ENCODE data around the gene IVD. TPM values are rescaled to one million over a fixed set of nuclear protein-coding genes. Genes with fewer than 3 reads are reported as not detected.

The IVD gene
- total RNA-seq, 1 donor from 2014 or later = 43.4 TPM

DNA sequence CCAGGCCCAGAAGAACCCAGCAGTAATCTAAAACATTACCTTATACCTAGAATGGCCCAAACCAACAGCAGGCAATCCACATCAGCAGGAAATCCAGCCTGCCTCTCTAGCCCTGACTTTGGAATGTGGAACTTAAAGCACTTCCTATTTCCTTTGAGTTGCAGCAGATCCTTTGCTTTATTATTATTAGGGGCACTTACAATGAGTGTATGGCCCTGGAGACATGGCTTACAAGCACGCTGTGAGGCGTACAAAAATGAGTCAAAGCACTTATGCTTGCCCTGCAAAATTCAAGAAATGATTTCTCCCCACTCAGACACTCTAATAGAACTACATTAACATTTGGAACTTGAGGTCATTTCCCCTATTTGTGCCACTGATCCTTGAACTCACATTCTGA lies 32.6 kb upstream of the IVD start:
- no peak for DNase-seq (ENCODE audit: low read depth, low spot score)

GRCh38 chr15:40377606-40378005 lies 28.0 kb upstream of the IVD start:
- DNase-seq (ENCODE audit: low read depth, low spot score) = no peak

DNA sequence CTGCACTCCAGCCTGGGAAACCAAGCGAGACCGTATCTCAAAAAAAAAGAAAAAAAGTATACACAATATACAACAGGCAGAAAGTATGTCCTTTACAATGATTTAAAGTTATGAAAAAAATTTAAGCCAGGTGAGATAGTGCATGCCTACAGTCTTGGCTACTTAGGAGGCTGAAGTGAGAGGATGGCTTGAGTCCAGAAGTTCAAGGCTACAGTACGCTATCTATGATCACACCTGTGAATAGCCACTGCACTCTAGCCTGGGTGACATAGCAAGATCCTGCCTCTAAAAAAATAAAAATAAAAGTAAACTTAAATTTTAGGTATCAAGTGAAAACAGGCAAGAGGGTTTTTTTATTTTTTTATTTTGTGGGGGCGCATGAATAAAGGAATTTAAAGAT lies 26.2 kb upstream of the IVD start:
- no peak for DNase-seq (ENCODE audit: low read depth, low spot score)

DNA sequence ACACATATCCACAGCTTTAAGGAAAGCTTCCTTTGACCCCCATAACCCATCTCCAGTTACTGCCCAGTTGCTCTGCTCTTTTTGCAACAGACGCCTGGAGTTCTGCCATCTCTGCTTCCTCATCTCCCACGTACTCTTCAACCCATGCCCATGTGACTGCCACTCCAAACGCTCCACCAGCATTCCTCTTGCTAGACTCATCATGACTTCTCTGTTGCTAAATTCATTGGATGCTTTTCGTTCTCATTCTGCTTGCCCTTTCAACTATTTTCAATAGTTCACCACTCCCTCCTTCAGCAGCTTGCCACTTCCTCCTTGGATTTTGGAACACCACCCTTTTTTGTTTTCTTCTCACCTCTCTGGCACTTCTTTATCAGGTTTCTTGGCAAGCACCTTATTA lies 25.7 kb upstream of the IVD start:
- peak; percentile 76 for DNase-seq (ENCODE audit: low read depth, low spot score)

GRCh38 chr15:40380636-40381035 lies 25.0 kb upstream of the IVD start:
- DNase-seq (ENCODE audit: low read depth, low spot score) = no peak

GRCh38 chr15:40381818-40382529 lies 23.6 kb upstream of the IVD start:
- no peak for DNase-seq (ENCODE audit: low read depth, low spot score)

GRCh38 chr15:40382580-40383456 lies 22.8 kb upstream of the IVD start, which contains the start of gene KNSTRN:
Gene KNSTRN, plus strand, starts transcription at chr15:40382721. Its CDS starts 115 bp downstream, at chr15:40382836.
- DNase-seq (ENCODE audit: low read depth, low spot score) = peak; percentile 66

GRCh38 chr15:40386480-40386879 lies 19.1 kb upstream of the IVD start:
- DNase-seq (ENCODE audit: low read depth, low spot score) = no peak

- DNase-seq (ENCODE audit: low read depth, low spot score) = no peak
Observed at GRCh38 chr15:40388941-40389823, 16.4 kb upstream of the IVD start.

GRCh38 chr15:40389824-40390595 lies 15.6 kb upstream of the IVD start:
- no peak for DNase-seq (ENCODE audit: low read depth, low spot score)

- no peak for DNase-seq (ENCODE audit: low read depth, low spot score)
Observed at GRCh38 chr15:40392986-40393948, 12.3 kb upstream of the IVD start.

DNA sequence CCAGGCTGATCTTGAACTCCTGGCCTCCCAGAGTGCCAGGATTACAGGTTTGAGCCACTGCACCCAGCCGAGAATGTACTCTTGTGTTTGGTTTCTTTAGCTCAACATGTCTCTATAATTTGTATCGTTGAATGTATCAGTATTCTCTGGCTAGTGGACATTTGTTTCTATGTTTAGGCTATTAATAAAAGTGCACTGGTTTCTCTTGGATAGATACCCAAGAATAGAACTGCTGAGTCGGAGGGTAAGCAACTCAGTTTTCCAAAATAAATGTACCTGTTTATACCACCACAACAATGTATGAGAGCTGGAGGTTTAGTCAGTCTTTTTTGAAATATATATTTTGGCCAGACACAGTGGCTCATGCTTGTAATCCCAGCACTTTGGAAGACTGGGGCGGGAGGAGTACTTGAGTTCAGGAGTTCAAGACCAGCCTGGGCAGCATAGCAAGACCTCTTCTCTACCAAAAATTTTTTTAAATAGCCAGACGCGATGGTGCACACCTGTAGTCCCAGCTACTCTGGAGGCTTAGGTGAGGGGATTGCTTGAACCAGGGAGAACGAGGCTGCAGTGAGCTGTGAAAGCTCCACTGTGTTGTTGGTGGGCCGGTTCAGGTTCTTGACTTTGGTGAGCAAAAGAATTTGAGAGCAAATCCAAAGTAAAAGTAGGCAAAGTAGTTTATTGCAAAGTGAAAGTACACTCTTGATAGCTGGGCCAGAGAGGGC lies 7.7 kb upstream of the IVD start:
- no peak for DNase-seq (ENCODE audit: low read depth, low spot score)

- DNase-seq (ENCODE audit: low read depth, low spot score) = no peak
Observed at GRCh38 chr15:40398413-40398873, 7.2 kb upstream of the IVD start.

GRCh38 chr15:40399370-40399769 lies 6.2 kb upstream of the IVD start:
- no peak for DNase-seq (ENCODE audit: low read depth, low spot score)

GRCh38 chr15:40407330-40407990 lies 1.9 kb downstream of the IVD start:
- DNase-seq (ENCODE audit: low read depth, low spot score) = no peak

- DNase-seq (ENCODE audit: low read depth, low spot score) = no peak
Observed at GRCh38 chr15:40409366-40409765, 3.8 kb downstream of the IVD start.

GRCh38 chr15:40410476-40410875 lies 4.9 kb downstream of the IVD start:
- no peak for DNase-seq (ENCODE audit: low read depth, low spot score)

- no peak for DNase-seq (ENCODE audit: low read depth, low spot score)
Observed at GRCh38 chr15:40412095-40412759, 6.6 kb downstream of the IVD start.
